GM12873 (cell line): ENCODE results near the gene CEACAM3.

ENCODE experiments used
- CTCF ChIP-seq: IDR thresholded peaks from 2 replicates; pipeline ENCODE4 v1.5.1; 2012; ENCODE audit warnings: low read depth, mild to moderate bottlenecking, moderate library complexity, low read length, control low read depth; ENCODE audit not compliant: insufficient read depth; ENCODE audit errors: missing control alignments

Gene CEACAM3

GRCh38 chr19:41837981-41838708, 41.8 kb downstream of the CEACAM3 start:
- no peak for TF ChIP-seq CTCF

GRCh38 chr19:41839211-41839610, 42.8 kb downstream of the CEACAM3 start:
- no peak for TF ChIP-seq CTCF

GRCh38 chr19:41843371-41843770, 47.0 kb downstream of the CEACAM3 start:
- TF ChIP-seq CTCF, result no peak

GRCh38 chr19:41844601-41845000, 48.2 kb downstream of the CEACAM3 start, which contains the start of gene LYPD4:
Gene LYPD4, minus strand, starts transcription at chr19:41844683. Its CDS starts 5,398 bp downstream, at chr19:41839285.
- TF ChIP-seq CTCF, result no peak

GRCh38 chr19:41845001-41845050, 48.4 kb downstream of the CEACAM3 start, which contains the start of gene DMRTC2:
Gene DMRTC2, plus strand, starts transcription at chr19:41845042. Its CDS starts 2,387 bp downstream, at chr19:41847429.
- no peak for TF ChIP-seq CTCF

- TF ChIP-seq CTCF, result no peak
These were observed 48.7 kb downstream of the CEACAM3 start for GRCh38 chr19:41845051-41845590.

GRCh38 chr19:41847351-41848105, 51.1 kb downstream of the CEACAM3 start:
- TF ChIP-seq CTCF, result no peak
